ENCODE data around the gene CEP95.

CEP95 gene

GRCh38 chr17:64538508-64539130, 31.8 kb downstream of the CEP95 start:
- Histone ChIP-seq H4K20me1 (ENCODE audit: insufficient read depth, low read length) (no peaks in the 10 kb centered on the region), H3K36me3 (replicated peaks; ENCODE audit: insufficient read depth, low read length) (no peaks in the 10 kb centered on the region; the same call in 1 of the 2 replicates), H3K4me1 (ENCODE audit: low read length) (no peaks in the 10 kb centered on the region), H3K79me2 (ENCODE audit: low read length) (no peaks in the 10 kb centered on the region), H2AFZ (ENCODE audit: low read length) (no peak overlapping the region), H3K9me3 (replicated peaks; ENCODE audit: insufficient read depth, low read length) (no peaks in the 10 kb centered on the region), H3K27me3 (replicated peaks; ENCODE audit: insufficient read depth, low read length) (no peaks in the 10 kb centered on the region), H3K27ac (ENCODE audit: low read length) (no peak overlapping the region), H3K9ac (ENCODE audit: low read length) (no peak overlapping the region), H3K4me3 (ENCODE audit: low read length) (no peak overlapping the region), H3F3A (ENCODE audit: insufficient read depth, low read length) (no peaks in the 10 kb centered on the region), H3K4me2 (ENCODE audit: low read depth, low read length) (no peak overlapping the region), H3K9me2 (replicated peaks; ENCODE audit: insufficient read depth, low read length) (no peaks in the 10 kb centered on the region)
- no peak for DNase-seq
- TF ChIP-seq EZH2 (optimal IDR thresholded peaks at IDR 0.05; ENCODE audit: low read depth, low read length) (no peak), EZH2phosphoT487 (IDR thresholded peaks at IDR 0.05; ENCODE audit: low read length) (no peak)
- TF ChIP-seq, protein P1, sequence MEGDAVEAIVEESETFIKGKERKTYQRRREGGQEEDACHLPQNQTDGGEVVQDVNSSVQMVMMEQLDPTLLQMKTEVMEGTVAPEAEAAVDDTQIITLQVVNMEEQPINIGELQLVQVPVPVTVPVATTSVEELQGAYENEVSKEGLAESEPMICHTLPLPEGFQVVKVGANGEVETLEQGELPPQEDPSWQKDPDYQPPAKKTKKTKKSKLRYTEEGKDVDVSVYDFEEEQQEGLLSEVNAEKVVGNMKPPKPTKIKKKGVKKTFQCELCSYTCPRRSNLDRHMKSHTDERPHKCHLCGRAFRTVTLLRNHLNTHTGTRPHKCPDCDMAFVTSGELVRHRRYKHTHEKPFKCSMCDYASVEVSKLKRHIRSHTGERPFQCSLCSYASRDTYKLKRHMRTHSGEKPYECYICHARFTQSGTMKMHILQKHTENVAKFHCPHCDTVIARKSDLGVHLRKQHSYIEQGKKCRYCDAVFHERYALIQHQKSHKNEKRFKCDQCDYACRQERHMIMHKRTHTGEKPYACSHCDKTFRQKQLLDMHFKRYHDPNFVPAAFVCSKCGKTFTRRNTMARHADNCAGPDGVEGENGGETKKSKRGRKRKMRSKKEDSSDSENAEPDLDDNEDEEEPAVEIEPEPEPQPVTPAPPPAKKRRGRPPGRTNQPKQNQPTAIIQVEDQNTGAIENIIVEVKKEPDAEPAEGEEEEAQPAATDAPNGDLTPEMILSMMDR (IDR thresholded peaks at IDR 0.05; ENCODE audit: low read length): no peak

GRCh38 chr17:64540118-64540776, 33.5 kb downstream of the CEP95 start:
- DNase-seq: no peak
- H3K4me2 ChIP-seq (ENCODE audit: low read depth, low read length): no peak overlapping the region
- H3K79me2 ChIP-seq (ENCODE audit: low read length): no peaks in the 10 kb centered on the region
- H3K27me3 ChIP-seq (replicated peaks; ENCODE audit: insufficient read depth, low read length): no peaks in the 10 kb centered on the region
- H3K4me3 ChIP-seq (ENCODE audit: low read length): no peak overlapping the region
- H3K9me2 ChIP-seq (replicated peaks; ENCODE audit: insufficient read depth, low read length): no peaks in the 10 kb centered on the region
- H4K20me1 ChIP-seq (ENCODE audit: insufficient read depth, low read length): no peaks in the 10 kb centered on the region
- H3K27ac ChIP-seq (ENCODE audit: low read length): no peak overlapping the region
- no peak overlapping the region for H2AFZ ChIP-seq (ENCODE audit: low read length)
- no peaks in the 10 kb centered on the region for H3F3A ChIP-seq (ENCODE audit: insufficient read depth, low read length)
- no peaks in the 10 kb centered on the region for H3K9me3 ChIP-seq (replicated peaks; ENCODE audit: insufficient read depth, low read length)
- no peaks in the 10 kb centered on the region for H3K4me1 ChIP-seq (ENCODE audit: low read length)
- H3K36me3 ChIP-seq (replicated peaks; ENCODE audit: insufficient read depth, low read length): no peaks in the 10 kb centered on the region; the same call in 1 of the 2 replicates
- no peak overlapping the region for H3K9ac ChIP-seq (ENCODE audit: low read length)
- TF ChIP-seq, protein P1 (IDR thresholded peaks at IDR 0.05; ENCODE audit: low read length): no peak
- TF ChIP-seq EZH2 (optimal IDR thresholded peaks at IDR 0.05; ENCODE audit: low read depth, low read length): no peak
- no peak for TF ChIP-seq EZH2phosphoT487 (IDR thresholded peaks at IDR 0.05; ENCODE audit: low read length)

DNA sequence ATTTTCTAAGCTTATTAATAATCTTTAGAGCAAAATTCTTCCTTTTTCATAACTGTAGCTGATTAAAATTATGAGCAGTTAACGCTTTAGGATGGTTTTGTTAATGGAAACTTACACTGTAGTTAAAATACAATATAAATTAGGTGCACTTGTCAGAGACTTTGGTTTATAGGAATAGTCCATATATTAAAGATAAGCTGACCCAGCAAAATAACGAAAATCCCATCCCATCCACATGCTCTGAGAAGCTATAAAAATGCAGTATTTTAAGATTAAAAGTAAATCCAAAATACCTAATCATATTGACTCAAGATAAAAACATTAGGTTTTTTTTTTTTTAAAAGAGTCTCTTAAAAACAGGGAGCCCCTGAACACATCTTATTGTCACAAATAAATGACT, 38.0 kb downstream of the CEP95 start:
- no peaks in the 10 kb centered on the region for H3K9me3 ChIP-seq (replicated peaks; ENCODE audit: insufficient read depth, low read length)
- H3K4me3 ChIP-seq (ENCODE audit: low read length): no peak overlapping the region
- H3K4me1 ChIP-seq (ENCODE audit: low read length): no peaks in the 10 kb centered on the region
- no peaks in the 10 kb centered on the region for H3K79me2 ChIP-seq (ENCODE audit: low read length)
- no peak for DNase-seq
- H3K36me3 ChIP-seq (replicated peaks; ENCODE audit: insufficient read depth, low read length): no peaks in the 10 kb centered on the region; the same call in 1 of the 2 replicates
- H3K9me2 ChIP-seq (replicated peaks; ENCODE audit: insufficient read depth, low read length): no peaks in the 10 kb centered on the region
- no peak overlapping the region for H3K9ac ChIP-seq (ENCODE audit: low read length)
- no peak overlapping the region for H2AFZ ChIP-seq (ENCODE audit: low read length)
- no peak overlapping the region for H3K27ac ChIP-seq (ENCODE audit: low read length)
- no peaks in the 10 kb centered on the region for H4K20me1 ChIP-seq (ENCODE audit: insufficient read depth, low read length)
- TF ChIP-seq, protein P1 (IDR thresholded peaks at IDR 0.05; ENCODE audit: low read length): no peak
- TF ChIP-seq EZH2 (optimal IDR thresholded peaks at IDR 0.05; ENCODE audit: low read depth, low read length) (no peak), EZH2phosphoT487 (IDR thresholded peaks at IDR 0.05; ENCODE audit: low read length) (no peak)
- H3K27me3 ChIP-seq (replicated peaks; ENCODE audit: insufficient read depth, low read length): no peaks in the 10 kb centered on the region
- no peak overlapping the region for H3K4me2 ChIP-seq (ENCODE audit: low read depth, low read length)
- 0 out of 2 replicates have a peak, but pooled peaks cover 3% of the 10 kb centered on the region for H3F3A ChIP-seq (ENCODE audit: insufficient read depth, low read length)

Data from MM.1S (cell line).